H9 (cell line): ENCODE measurements around the gene HEATR5A. TPM values are rescaled to one million over a fixed set of nuclear protein-coding genes. Genes with fewer than 3 reads are reported as not detected.

Source experiments
- DNase-seq: peaks from one replicate; pipeline ENCODE4 v3.0.0-alpha.2; 2017
- H2AFZ ChIP-seq: one replicate; pipeline ENCODE4 v1.6.1; 2013; ENCODE audit warnings: mild to moderate bottlenecking, low read length, control low read depth, moderate library complexity
- H2AK5ac ChIP-seq: 2 replicates; pipeline ENCODE4 v1.6.1; 2013; ENCODE audit warnings: low read length, control low read depth, mixed read lengths; ENCODE audit not compliant: insufficient read length
- H2BK120ac ChIP-seq: one replicate; pipeline ENCODE4 v1.6.1; 2013; ENCODE audit warnings: low read depth, mild to moderate bottlenecking, low read length, control low read depth, inconsistent platforms; ENCODE audit not compliant: poor library complexity, severe bottlenecking
- H2BK12ac ChIP-seq: 2 replicates; pipeline ENCODE4 v1.6.1; 2013; ENCODE audit warnings: low read length, control low read depth, mixed read lengths, low read depth; ENCODE audit not compliant: insufficient read length
- H2BK15ac ChIP-seq: 2 replicates; pipeline ENCODE4 v1.6.1; 2013; ENCODE audit warnings: low read depth, low read length, control low read depth
- H2BK20ac ChIP-seq: one replicate; pipeline ENCODE4 v1.6.1; 2013; ENCODE audit warnings: low read depth, mild to moderate bottlenecking, low read length, control low read depth, inconsistent platforms; ENCODE audit not compliant: poor library complexity, severe bottlenecking
- H2BK5ac ChIP-seq: 2 replicates; pipeline ENCODE4 v1.6.1; 2013; ENCODE audit warnings: low read length, control low read depth, mixed read lengths; ENCODE audit not compliant: insufficient read length
- H3K14ac ChIP-seq: 2 replicates; pipeline ENCODE4 v1.6.1; 2013; ENCODE audit warnings: low read length, control low read depth; ENCODE audit not compliant: insufficient read depth
- H3K18ac ChIP-seq: 2 replicates; pipeline ENCODE4 v1.6.1; 2013; ENCODE audit warnings: low read depth, mild to moderate bottlenecking, mixed read lengths, low read length, control low read depth; ENCODE audit not compliant: insufficient read length
- H3K23ac ChIP-seq: 2 replicates; pipeline ENCODE4 v1.6.1; 2013; ENCODE audit warnings: low read length, control low read depth, mixed read lengths, low read depth; ENCODE audit not compliant: insufficient read length
- H3K23me2 ChIP-seq: 2 replicates; pipeline ENCODE4 v1.6.1; 2013; ENCODE audit warnings: low read depth, mild to moderate bottlenecking, mixed read lengths, low read length, control low read depth; ENCODE audit not compliant: insufficient read length, poor library complexity, severe bottlenecking
- H3K27ac ChIP-seq: 2 replicates; pipeline ENCODE4 v1.5.1; 2013; ENCODE audit warnings: low read length, control low read depth, mixed read lengths, low read depth; ENCODE audit not compliant: insufficient read length
- H3K27me3 ChIP-seq: 2 replicates; pipeline ENCODE4 v1.6.1; 2013; ENCODE audit warnings: low read length, control low read depth, inconsistent platforms; ENCODE audit not compliant: insufficient read depth
- H3K4ac ChIP-seq: 2 replicates; pipeline ENCODE4 v1.6.1; 2013; ENCODE audit warnings: low read depth, mild to moderate bottlenecking, control low read depth, inconsistent platforms, low read length, moderate library complexity
- H3K4me1 ChIP-seq: 2 replicates; pipeline ENCODE4 v1.6.1; 2013; ENCODE audit warnings: low read length, control low read depth, inconsistent platforms; ENCODE audit not compliant: insufficient read depth
- H3K4me2 ChIP-seq: 2 replicates; pipeline ENCODE4 v1.6.1; 2013; ENCODE audit warnings: low read length, control low read depth, mixed read lengths; ENCODE audit not compliant: insufficient read length, insufficient read depth
- H3K56ac ChIP-seq: 2 replicates; pipeline ENCODE4 v1.6.1; 2013; ENCODE audit warnings: low read depth, mild to moderate bottlenecking, mixed read lengths, low read length, control low read depth; ENCODE audit not compliant: insufficient read length
- H3K79me1 ChIP-seq: 2 replicates; pipeline ENCODE4 v1.6.1; 2013; ENCODE audit warnings: low read depth, mild to moderate bottlenecking, moderate library complexity, low read length, control low read depth, inconsistent platforms; ENCODE audit not compliant: insufficient read depth, poor library complexity, severe bottlenecking
- H3K79me2 ChIP-seq: 2 replicates; pipeline ENCODE4 v1.6.1; 2013; ENCODE audit warnings: low read length, control low read depth, inconsistent platforms; ENCODE audit not compliant: insufficient read depth
- H3K9ac ChIP-seq: 2 replicates; pipeline ENCODE4 v1.6.1; 2013; ENCODE audit warnings: low read length, control low read depth, mixed read lengths; ENCODE audit not compliant: insufficient read length; ENCODE audit errors: extremely low read depth
- H3K9me3 ChIP-seq: one replicate; pipeline ENCODE4 v1.6.1; 2013; ENCODE audit warnings: low read depth, low read length, inconsistent platforms; ENCODE audit not compliant: control insufficient read depth
- H3T11ph ChIP-seq: one replicate; pipeline ENCODE4 v1.6.1; 2013; ENCODE audit warnings: mild to moderate bottlenecking, low read length, control low read depth, inconsistent platforms
- H4K20me1 ChIP-seq: one replicate; pipeline ENCODE4 v1.6.1; 2013; ENCODE audit not compliant: control insufficient read depth, insufficient read length, insufficient read depth
- H4K5ac ChIP-seq: 2 replicates; pipeline ENCODE4 v1.6.1; 2013; ENCODE audit warnings: low read depth, mild to moderate bottlenecking, mixed read lengths, low read length, control low read depth; ENCODE audit not compliant: insufficient read length
- H4K8ac ChIP-seq: replicated peaks from 2 replicates; pipeline ENCODE4 v1.6.1; 2013; ENCODE audit warnings: low read length, control low read depth, mixed read lengths, low read depth; ENCODE audit not compliant: insufficient read length
- H4K91ac ChIP-seq: 2 replicates; pipeline ENCODE4 v1.6.1; 2013; ENCODE audit warnings: low read depth, mild to moderate bottlenecking, moderate library complexity, mixed read lengths, low read length, control low read depth; ENCODE audit not compliant: insufficient read length
- H3K27ac Mint-ChIP-seq, 3 experiments: 2 replicates in 2 of 3; 3 replicates in 1 of 3; pipeline ENCODE4 v1.8.0; 2020 to 2021; ENCODE audit warnings: mixed read lengths in 3 of 3, mild to moderate bottlenecking in 1 of 3, moderate library complexity in 1 of 3
- H3K27me3 Mint-ChIP-seq: 2 replicates; pipeline ENCODE4 v1.8.0; 2021; ENCODE audit warnings: low read depth, mild to moderate bottlenecking, moderate library complexity, mixed read lengths
- H3K36me3 Mint-ChIP-seq, 3 experiments: 2 replicates in 2 of 3; 3 replicates in 1 of 3; pipeline ENCODE4 v1.8.0; 2020 to 2021; ENCODE audit warnings: low read depth in 3 of 3, mixed read lengths in 3 of 3; ENCODE audit not compliant: insufficient read depth in 1 of 3
- H3K4me1 Mint-ChIP-seq, 2 experiments: 2 replicates each; pipeline ENCODE4 v1.8.0; 2020; ENCODE audit warnings: mixed read lengths in 2 of 2
- H3K4me3 Mint-ChIP-seq, 2 experiments: 2 replicates in 1 of 2; 3 replicates in 1 of 2; pipeline ENCODE4 v1.8.0; 2020 to 2021; ENCODE audit warnings: mild to moderate bottlenecking in 2 of 2, mixed read lengths in 2 of 2, moderate library complexity in 1 of 2
- H3K9me3 Mint-ChIP-seq, 2 experiments: 2 replicates in 1 of 2; 3 replicates in 1 of 2; pipeline ENCODE4 v1.8.0; 2020; ENCODE audit warnings: mild to moderate bottlenecking in 2 of 2, mixed read lengths in 2 of 2, moderate library complexity in 1 of 2
- CTCF ChIP-seq: fragments of 200-600 bp; sonication (generic); conservative IDR thresholded peaks from 3 replicates; pipeline ENCODE4 v1.8.0; 2021; ENCODE audit warnings: antibody characterized with exemption, mild to moderate bottlenecking
- WGBS: extraction: QIAGEN DNeasy Blood & Tissue Kit; methylation state at CpG from one replicate; pipeline ENCODE4 v1.1.7; 2013; ENCODE audit warnings: missing lambda C conversion rate, low lambda C conversion rate, mixed read lengths; ENCODE audit not compliant: insufficient read length; ENCODE audit errors: extremely low coverage; 5-methylcytosine and 5-hydroxymethylcytosine counted together
- total RNA-seq: library from RNA; stranded (reverse); gene quantifications from 2 replicates; pipeline ENCODE4 v1.2.1, GENCODE V29; 2021

Gene HEATR5A
- total RNA-seq, 1 experiment from 2014 or later: 21.2 TPM

- 100% methylated on average over 1 of the region's 3 CpGs for WGBS
- Histone ChIP-seq H3K79me2 (no peaks in the 10 kb centered on the region), H3K4me1 (no peaks in the 10 kb centered on the region), H4K8ac (no peak overlapping the region), H2BK120ac (no peak overlapping the region), H3K56ac (no peak overlapping the region), H2AK5ac (no peak overlapping the region), H3K23me2 (peaks cover 5% of the 10 kb centered on the region), H3K9me3 (no peaks in the 10 kb centered on the region), H3K27me3 (no peaks in the 10 kb centered on the region), H3T11ph (no peak overlapping the region), H3K9ac (no peak overlapping the region), H2BK5ac (no peak overlapping the region), H2BK20ac (no peak overlapping the region), H3K27ac (no peak overlapping the region), H4K20me1 (no peaks in the 10 kb centered on the region), H3K14ac (no peak overlapping the region), H2BK15ac (no peak overlapping the region), H4K5ac (no peak overlapping the region), H3K18ac (no peak overlapping the region), H2BK12ac (no peak overlapping the region), H2AFZ (peak overlapping the region; percentile 71), H3K23ac (no peak overlapping the region), H4K91ac (no peak overlapping the region), H3K79me1 (no peaks in the 10 kb centered on the region), H3K4me2 (no peak overlapping the region), H3K4ac (no peak overlapping the region)
- TF ChIP-seq CTCF: no peak
- no peaks in the 10 kb centered on the region; the same call in 1 of the 2 replicates for H3K27me3 Mint-ChIP-seq
- H3K9me3 Mint-ChIP-seq: no peaks in the 10 kb centered on the region
- no peak overlapping the region for H3K4me3 Mint-ChIP-seq
- no peak overlapping the region for H3K27ac Mint-ChIP-seq
- no peaks in the 10 kb centered on the region for H3K36me3 Mint-ChIP-seq
- no peak for DNase-seq
- H3K4me1 Mint-ChIP-seq: peaks cover 16 to 18% of the 10 kb centered on the region in 2 experiments
Measured at GRCh38 chr14:31461545-31461944, 41.2 kb upstream of the HEATR5A start.
